CD4-positive, alpha-beta T cell (primary cell): ENCODE measurements around the gene ZNF544. TPM values are rescaled to one million over a fixed set of nuclear protein-coding genes. Genes with fewer than 3 reads are reported as not detected.

Experiments
- ATAC-seq: fragments of 200-7000 bp; cut with Tn5 transposase; one replicate; pipeline ENCODE4 v1.10.0; 2022; ENCODE audit warnings: mild to moderate bottlenecking; ENCODE audit not compliant: poor library complexity
- CTCF ChIA-PET: fragments of 350-600 bp; sonication (Branson Sonifier 250); formaldehyde crosslinking; loops from one replicate; lab custom pipeline; 2021; ENCODE audit warnings: antibody characterized with exemption, inconsistent platforms; lab: Charles Lee
- POLR2A ChIA-PET: fragments of 350-600 bp; sonication (Branson Sonifier 250); formaldehyde crosslinking; loops from one replicate; lab custom pipeline; 2021; ENCODE audit warnings: antibody characterized with exemption, inconsistent platforms; lab: Charles Lee
- DNase-seq, 14 experiments: peaks; one replicate each; pipeline ENCODE4 v3.0.0-alpha.2; 2013 to 2020; ENCODE audit warnings: mixed read lengths in 2 of 14
- H3K27ac ChIP-seq, 2 donors: one replicate each; pipeline versions ENCODE4 v1.5.1 to v1.7.0; 2013; ENCODE audit warnings: low read length in 2 of 2, low read depth in 1 of 2, mild to moderate bottlenecking in 1 of 2
- H3K27me3 ChIP-seq, 2 experiments: 1 replicate in 1 of 2; 2 replicates in 1 of 2; pipeline versions ENCODE4 v1.6.1 to v1.7.0; 2013; ENCODE audit warnings: low read length in 2 of 2, control low read depth in 1 of 2, mild to moderate bottlenecking in 1 of 2, moderate library complexity in 1 of 2; ENCODE audit not compliant: insufficient read depth in 2 of 2, control insufficient read depth in 1 of 2
- H3K36me3 ChIP-seq: one replicate; pipeline ENCODE4 v1.6.1; 2013; ENCODE audit warnings: low read length, control low read depth; ENCODE audit not compliant: insufficient read depth
- H3K4me1 ChIP-seq: one replicate; pipeline ENCODE4 v1.6.1; 2013; ENCODE audit warnings: low read length, control low read depth; ENCODE audit not compliant: insufficient read depth
- H3K4me3 ChIP-seq: one replicate; pipeline ENCODE4 v1.5.1; 2013; ENCODE audit warnings: mild to moderate bottlenecking, low read length, moderate library complexity
- H3K9me3 ChIP-seq, 2 experiments: 1 replicate in 1 of 2; 2 replicates in 1 of 2; pipeline versions ENCODE4 v1.6.1 to v1.7.0; 2013; ENCODE audit warnings: low read length in 2 of 2, mild to moderate bottlenecking in 2 of 2, control low read depth in 1 of 2, moderate library complexity in 1 of 2; ENCODE audit not compliant: control insufficient read depth in 1 of 2, insufficient read depth in 1 of 2
- H3K27ac Mint-ChIP-seq: one replicate; pipeline ENCODE4 v1.8.0; 2020; ENCODE audit warnings: mixed read lengths
- H3K27me3 Mint-ChIP-seq: one replicate; pipeline ENCODE4 v1.8.0; 2021; ENCODE audit warnings: mixed read lengths
- H3K36me3 Mint-ChIP-seq: one replicate; pipeline ENCODE4 v1.8.0; 2021; ENCODE audit warnings: low read depth, mixed read lengths
- H3K4me1 Mint-ChIP-seq: one replicate; pipeline ENCODE4 v1.8.0; 2021; ENCODE audit warnings: low read depth, mixed read lengths
- H3K4me3 Mint-ChIP-seq: one replicate; pipeline ENCODE4 v1.8.0; 2020; ENCODE audit warnings: mild to moderate bottlenecking, mixed read lengths
- H3K9me3 Mint-ChIP-seq: one replicate; pipeline ENCODE4 v1.8.0; 2020; ENCODE audit warnings: mixed read lengths
- CTCF ChIP-seq: fragments of 200-600 bp; IDR thresholded peaks from one replicate; pipeline ENCODE4 v1.8.0; 2022; ENCODE audit warnings: antibody characterized with exemption, mild to moderate bottlenecking
- intact Hi-C, 2 experiments: fragments of 100-400 bp; cut with DNase I in 1 of 2; cut with micrococcal nuclease in 1 of 2; formaldehyde crosslinking; loops; one replicate each; pipeline versions ENCODE4 v1.15.1 to v1.9.0; 2023 to 2025; cut with DNase I, micrococcal nuclease
- total RNA-seq, 174 experiments: library from RNA in 2 of 174; stranded (reverse) in 2 of 174; gene quantifications; one replicate each; pipeline ENCODE4 v1.2.3 and lab custom pipeline; 2021 to 2026

Gene ZNF544
- total RNA-seq, 2 experiments from 2014 or later = 6.3 to 7.2 TPM

- H3K27me3 ChIP-seq = no peaks in the 10 kb centered on the region
- no peaks in the 10 kb centered on the region for H3K4me1 Mint-ChIP-seq
- H3K4me3 Mint-ChIP-seq = no peak overlapping the region
- ATAC-seq (no peak), DNase-seq (no peak)
- ChIA-PET POLR2A (interaction anchor here (0.7 kb wide), 1 partner anchor 12 kb away, joined by 3 read pairs; no protein-coding TSS in a partner anchor), CTCF (no interaction called here)
- no peak overlapping the region for H3K27ac Mint-ChIP-seq
- peaks cover 34% of the 10 kb centered on the region for H3K9me3 Mint-ChIP-seq
- no peaks in the 10 kb centered on the region for H3K27me3 Mint-ChIP-seq
- no peak for TF ChIP-seq CTCF
- no peak overlapping the region for H3K27ac ChIP-seq
- no peaks in the 10 kb centered on the region for H3K4me1 ChIP-seq
- H3K4me3 ChIP-seq = no peak overlapping the region
- peaks cover 58% of the 10 kb centered on the region for H3K36me3 ChIP-seq
- H3K36me3 Mint-ChIP-seq = peaks cover 98% of the 10 kb centered on the region
- peaks cover 87 to 100% of the 10 kb centered on the region in 2 experiments for H3K9me3 ChIP-seq
- intact Hi-C loops = no loop called here
Measured at GRCh38 chr19:58203814-58204475, 24.8 kb upstream of the ZNF544 start.

- TF ChIP-seq CTCF = no peak
- no peak overlapping the region for H3K4me3 Mint-ChIP-seq
- Histone ChIP-seq H3K36me3 (peaks cover 64% of the 10 kb centered on the region), H3K27me3 (no peaks in the 10 kb centered on the region), H3K9me3 (peaks cover 87 to 100% of the 10 kb centered on the region in 2 experiments), H3K4me1 (no peaks in the 10 kb centered on the region), H3K27ac (no peak overlapping the region), H3K4me3 (no peak overlapping the region)
- ATAC-seq (no peak), DNase-seq (no peak)
- ChIA-PET POLR2A (interaction anchor here (0.5 kb wide), 1 partner anchor 56 kb away, joined by 3 read pairs; no protein-coding TSS in a partner anchor), CTCF (no interaction called here)
- peaks cover 34% of the 10 kb centered on the region for H3K9me3 Mint-ChIP-seq
- H3K27ac Mint-ChIP-seq = no peak overlapping the region
- H3K36me3 Mint-ChIP-seq = peaks cover 98% of the 10 kb centered on the region
- H3K4me1 Mint-ChIP-seq = no peaks in the 10 kb centered on the region
- intact Hi-C loops = no loop called here
- H3K27me3 Mint-ChIP-seq = no peaks in the 10 kb centered on the region
Measured at GRCh38 chr19:58204566-58204965, 24.1 kb upstream of the ZNF544 start.

- POLR2A ChIA-PET = no interaction called here
- no peak overlapping the region for H3K4me3 ChIP-seq
- no peak overlapping the region for H3K4me3 Mint-ChIP-seq
Measured at GRCh38 chr19:58209577-58209976, 19.1 kb upstream of the ZNF544 start.

More at GRCh38 chr19:58209577-58209976, 19.1 kb upstream of the ZNF544 start:
- Histone ChIP-seq H3K4me1 (no peaks in the 10 kb centered on the region), H3K27me3 (no peaks in the 10 kb centered on the region), H3K36me3 (peaks cover 81% of the 10 kb centered on the region), H3K27ac (no peak overlapping the region), H3K9me3 (peaks cover 85 to 100% of the 10 kb centered on the region in 2 experiments)
- Mint-ChIP-seq H3K36me3 (peaks cover 100% of the 10 kb centered on the region), H3K27me3 (no peaks in the 10 kb centered on the region), H3K9me3 (peaks cover 28% of the 10 kb centered on the region), H3K4me1 (no peaks in the 10 kb centered on the region), H3K27ac (no peak overlapping the region)
- intact Hi-C loops = no loop called here
- TF ChIP-seq CTCF = no peak
- CTCF ChIA-PET = no interaction called here
- ATAC-seq (no peak), DNase-seq (no peak)
